Thyroid gland (tissue), 4 donors: ENCODE results near the gene ZDHHC8.

Source experiments
- CTCF ChIP-seq, 6 experiments: fragments of 200-600 bp in 3 of 6; fragments of 450-650 bp in 3 of 6; sonication (generic) in 3 of 6; IDR thresholded peaks; one replicate each; pipeline ENCODE4 v1.5.1; 2016 to 2019; ENCODE audit warnings: antibody characterized with exemption in 6 of 6, mild to moderate bottlenecking in 2 of 6, inconsistent platforms in 1 of 6, moderate library complexity in 1 of 6
- POLR2A ChIP-seq, 2 donors: fragments of 450-650 bp; IDR thresholded peaks; one replicate each; pipeline ENCODE4 v1.6.1; 2017; ENCODE audit warnings: antibody characterized with exemption in 2 of 2, mild to moderate bottlenecking in 2 of 2, moderate library complexity in 1 of 2

DNA sequence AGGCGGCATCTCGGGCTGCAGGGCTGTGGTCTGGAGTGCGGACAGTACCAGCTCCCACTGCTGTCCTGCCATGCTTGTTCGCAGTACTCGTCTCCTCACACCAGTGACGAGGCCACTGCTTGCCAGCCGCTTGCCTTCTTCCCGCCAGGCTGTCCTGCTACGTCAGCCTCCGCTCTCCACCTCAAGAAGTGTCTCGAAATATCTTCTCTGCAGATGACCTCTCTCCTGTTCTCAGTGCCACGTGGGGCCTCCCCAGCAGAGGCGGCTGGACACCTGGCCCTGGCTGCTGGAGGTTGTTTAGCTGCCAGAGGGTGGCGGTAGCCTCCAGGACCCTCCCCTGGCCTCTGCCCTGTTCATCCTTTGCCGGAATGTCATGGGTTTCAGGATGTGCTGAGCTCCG, 22.3 kb downstream of the ZDHHC8 start:
- TF ChIP-seq CTCF (IDR thresholded peaks at IDR 0.05): no peak
- TF ChIP-seq POLR2A (IDR thresholded peaks at IDR 0.05): no peak
